ENCODE measurements around the gene TMPRSS15.

GRCh38 chr21:18382141-18382540 is 21.4 kb downstream of the TMPRSS15 start:
- TF ChIP-seq CTCF (IDR thresholded peaks at IDR 0.05 in 4 of 5, conservative IDR thresholded peaks at IDR 0.05 in 1 of 5), result no peak
- TF ChIP-seq POLR2A (IDR thresholded peaks at IDR 0.05), result no peak

Measured in gastrocnemius medialis (tissue), 4 donors.